ENCODE data around the gene DUOX2.

- TF ChIP-seq CTCF (conservative IDR thresholded peaks at IDR 0.05; ENCODE audit: low read depth in 2 of 2) (no peak), POLR2AphosphoS5 (IDR thresholded peaks at IDR 0.05; ENCODE audit: low read depth) (no peak)
Observed at GRCh38 chr15:45155739-45156138, 41.8 kb upstream of the DUOX2 start.
